Transverse colon (tissue), 4 donors: ENCODE data around the gene BAHCC1. TPM values are rescaled to one million over a fixed set of nuclear protein-coding genes. Genes with fewer than 3 reads are reported as not detected.

ENCODE experiments used
- DNase-seq: peaks from one replicate; pipeline ENCODE4 v3.0.0-alpha.2; 2019
- H3K27ac ChIP-seq, 4 donors: fragments of 200-600 bp; sonication (generic); 2 replicates each; pipeline ENCODE4 v1.5.1; 2016 to 2018; ENCODE audit warnings: inconsistent platforms in 4 of 4
- H3K27me3 ChIP-seq: fragments of 200-600 bp; sonication (generic); 2 replicates; pipeline ENCODE4 v1.5.1; 2017; ENCODE audit warnings: inconsistent platforms
- H3K36me3 ChIP-seq, 4 donors: fragments of 200-600 bp; sonication (generic); 2 replicates each; pipeline ENCODE4 v1.5.1; 2017 to 2019; ENCODE audit warnings: inconsistent platforms in 4 of 4
- H3K4me1 ChIP-seq, 4 donors: fragments of 200-600 bp; sonication (generic); 2 replicates each; pipeline ENCODE4 v1.5.1; 2017 to 2020; ENCODE audit warnings: inconsistent platforms in 4 of 4
- H3K4me3 ChIP-seq, 4 donors: fragments of 200-600 bp; sonication (generic); 1 replicate in 1 of 4; 2 replicates in 3 of 4; pipeline versions ENCODE4 v1.5.1 to v1.6.1; 2017 to 2019; ENCODE audit warnings: inconsistent platforms in 4 of 4
- H3K9me3 ChIP-seq, 2 donors: fragments of 200-600 bp; sonication (generic); 2 replicates each; pipeline ENCODE4 v1.5.1; 2017 to 2019; ENCODE audit warnings: inconsistent platforms in 2 of 2
- EP300 ChIP-seq: sonication (generic); formaldehyde crosslinking; IDR thresholded peaks from one replicate; pipeline ENCODE4 v1.6.1; 2017; ENCODE audit warnings: antibody characterized with exemption, low read depth
- POLR2A ChIP-seq: fragments of 450-650 bp; IDR thresholded peaks from one replicate; pipeline ENCODE4 v1.6.1; 2016; ENCODE audit warnings: antibody characterized with exemption, mild to moderate bottlenecking, moderate library complexity
- POLR2AphosphoS5 ChIP-seq, 3 donors: sonication (generic); formaldehyde crosslinking; IDR thresholded peaks; one replicate each; pipeline ENCODE4 v1.6.1; 2016; ENCODE audit warnings: antibody characterized with exemption in 3 of 3
- WGBS, 2 donors: methylation state at CpG; one replicate each; pipeline ENCODE4 v1.1.5; 2018; ENCODE audit warnings: low coverage in 1 of 2; 5-methylcytosine and 5-hydroxymethylcytosine counted together
- in situ Hi-C, 4 donors: fragments of 200-750 bp; cut with MboI; loops; one replicate each; pipeline versions ENCODE4 v1.15.0 to v1.15.1; 2017; ENCODE audit warnings: low sequenced_read_pairs in 3 of 4, low pct_ligation_motif_present in 1 of 4, low pct_unique_long_range_greater_than_20kb in 1 of 4
- intact Hi-C: fragments of 100-400 bp; cut with DNase I; formaldehyde crosslinking; loops from one replicate; pipeline ENCODE4 v1.15.1; 2023; ENCODE audit warnings: low total_unique reads
- total RNA-seq, 4 donors: library from RNA; depleted of rRNA; stranded (reverse); fragments of >200 nt; gene quantifications; one replicate each; pipeline ENCODE4 v1.1.0, GENCODE V29; 2016
- TF ChIP-seq, protein P1 (sequence below), 5 experiments: fragments of 200-600 bp in 3 of 5; fragments of 450-650 bp in 2 of 5; sonication (generic) in 3 of 5; IDR thresholded peaks; 1 replicate in 2 of 5; 2 replicates in 3 of 5; pipeline ENCODE4 v1.5.1; 2016 to 2017; ENCODE audit warnings: antibody characterized with exemption in 5 of 5, inconsistent platforms in 3 of 5, mild to moderate bottlenecking in 2 of 5, moderate library complexity in 1 of 5

Gene BAHCC1
- total RNA-seq, 4 donors from 2014 or later = 8.7 to 133 (median 12.4) TPM

DNA sequence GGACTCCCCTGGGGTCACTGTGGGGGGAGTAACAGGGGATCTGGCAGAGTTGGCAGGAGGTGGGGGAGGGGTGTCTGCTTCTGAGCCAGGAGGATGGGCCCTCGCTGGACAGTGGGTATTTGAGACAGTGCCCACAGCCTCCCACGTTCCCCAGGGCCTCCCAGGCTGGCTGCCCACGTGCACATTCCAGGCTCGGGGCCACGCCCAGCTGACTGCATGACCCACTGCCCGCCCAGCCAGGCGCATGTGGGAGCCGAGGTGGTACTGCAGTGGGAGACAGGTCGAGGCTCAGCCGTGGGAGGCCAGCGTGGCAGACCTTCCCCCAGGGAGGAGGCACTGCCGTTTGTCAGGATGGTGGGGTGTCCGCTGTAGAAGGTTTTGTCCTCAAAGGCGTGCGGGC, 38.8 kb downstream of the BAHCC1 start:
- H3K9me3 ChIP-seq = no peaks in the 10 kb centered on the region
- WGBS, 2 donors = 53% methylated on average over 15 of the region's 15 CpGs; no CpG with 5 or more reads in 1 of the 2 donors
- no peak for TF ChIP-seq POLR2A
- intact Hi-C loops = no loop called here
- H3K4me3 ChIP-seq = no peak overlapping the region
- DNase-seq = no peak
- no peaks in the 10 kb centered on the region for H3K36me3 ChIP-seq
- peaks cover 12 to 41% (median 28%) of the 10 kb centered on the region in 4 donors for H3K4me1 ChIP-seq
- in situ Hi-C loops = no loop called here
- no peaks in the 10 kb centered on the region for H3K27me3 ChIP-seq
- no peak overlapping the region for H3K27ac ChIP-seq

GRCh38 chr17:81434681-81435417, 39.6 kb downstream of the BAHCC1 start:
- H3K9me3 ChIP-seq = no peaks in the 10 kb centered on the region
- H3K27me3 ChIP-seq = no peaks in the 10 kb centered on the region
- TF ChIP-seq, protein P1, sequence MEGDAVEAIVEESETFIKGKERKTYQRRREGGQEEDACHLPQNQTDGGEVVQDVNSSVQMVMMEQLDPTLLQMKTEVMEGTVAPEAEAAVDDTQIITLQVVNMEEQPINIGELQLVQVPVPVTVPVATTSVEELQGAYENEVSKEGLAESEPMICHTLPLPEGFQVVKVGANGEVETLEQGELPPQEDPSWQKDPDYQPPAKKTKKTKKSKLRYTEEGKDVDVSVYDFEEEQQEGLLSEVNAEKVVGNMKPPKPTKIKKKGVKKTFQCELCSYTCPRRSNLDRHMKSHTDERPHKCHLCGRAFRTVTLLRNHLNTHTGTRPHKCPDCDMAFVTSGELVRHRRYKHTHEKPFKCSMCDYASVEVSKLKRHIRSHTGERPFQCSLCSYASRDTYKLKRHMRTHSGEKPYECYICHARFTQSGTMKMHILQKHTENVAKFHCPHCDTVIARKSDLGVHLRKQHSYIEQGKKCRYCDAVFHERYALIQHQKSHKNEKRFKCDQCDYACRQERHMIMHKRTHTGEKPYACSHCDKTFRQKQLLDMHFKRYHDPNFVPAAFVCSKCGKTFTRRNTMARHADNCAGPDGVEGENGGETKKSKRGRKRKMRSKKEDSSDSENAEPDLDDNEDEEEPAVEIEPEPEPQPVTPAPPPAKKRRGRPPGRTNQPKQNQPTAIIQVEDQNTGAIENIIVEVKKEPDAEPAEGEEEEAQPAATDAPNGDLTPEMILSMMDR (IDR thresholded peaks at IDR 0.05) = no peak
- TF ChIP-seq EP300 = no peak
- TF ChIP-seq POLR2A = no peak
- no peak for TF ChIP-seq POLR2AphosphoS5 (IDR thresholded peaks at IDR 0.05)
- WGBS, 2 donors = 80% methylated on average over 16 of the region's 17 CpGs; no CpG with 5 or more reads in 1 of the 2 donors
- intact Hi-C loops = no loop called here
- in situ Hi-C loops = no loop called here
- no peak for DNase-seq
- peak overlapping the region in 3 of 4 donors; percentile 53 to 73 (median 70) for H3K27ac ChIP-seq
- H3K4me1 ChIP-seq = peaks cover 5 to 33% (median 20%) of the 10 kb centered on the region in 4 donors
- H3K4me3 ChIP-seq = no peak overlapping the region
- no peaks in the 10 kb centered on the region for H3K36me3 ChIP-seq

DNA sequence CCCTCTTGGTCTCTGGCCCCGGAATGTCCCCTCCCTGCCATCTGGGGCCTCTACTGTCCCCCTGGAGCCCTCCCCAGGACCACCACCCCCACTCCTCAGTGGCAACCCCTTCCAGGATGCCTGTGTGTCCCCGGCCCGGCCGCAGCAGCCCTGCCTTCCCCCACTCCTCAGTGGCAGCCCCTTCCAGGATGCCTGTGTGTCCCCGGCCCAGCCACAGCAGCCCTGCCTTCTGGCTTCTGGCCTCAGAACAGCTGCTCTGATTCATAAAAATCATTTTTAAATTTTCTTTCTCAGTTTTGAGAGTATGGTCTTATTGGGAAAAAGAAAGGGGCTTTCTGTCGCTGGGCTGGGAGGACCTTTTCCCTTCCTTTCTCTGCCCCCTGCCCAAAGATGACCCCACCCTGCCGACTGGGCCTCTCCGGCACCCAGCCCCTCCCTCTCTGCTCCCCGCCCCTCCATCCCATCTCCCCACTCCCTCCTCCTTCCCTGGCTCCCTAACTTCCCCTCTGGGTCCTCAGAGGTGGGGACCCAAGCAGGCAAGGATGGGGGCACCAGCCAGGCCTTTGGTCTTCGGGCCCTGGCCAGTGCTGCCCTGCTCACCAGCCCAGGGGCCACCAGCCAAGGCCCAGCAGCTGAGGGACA, 40.5 kb downstream of the BAHCC1 start:
- Histone ChIP-seq H3K4me1 (peaks cover 0 to 25% (median 15%) of the 10 kb centered on the region in 4 donors), H3K27ac (peak overlapping the region; percentile 53 to 82 (median 72))
- DNase-seq = no peak

GRCh38 chr17:81436294-81436849, 41.1 kb downstream of the BAHCC1 start:
- intact Hi-C loops (no loop called here), in situ Hi-C loops (no loop called here)

More for the DNA sequence above, 40.5 kb downstream of the BAHCC1 start:
- intact Hi-C loops = no loop called here
- H3K9me3 ChIP-seq = no peaks in the 10 kb centered on the region
- 50 to 60% methylated on average over 1 to 9 of the region's 10 CpGs for WGBS, 2 donors
- no peaks in the 10 kb centered on the region for H3K27me3 ChIP-seq
- in situ Hi-C loops = no loop called here
- H3K4me3 ChIP-seq = no peak overlapping the region
- TF ChIP-seq EP300 (no peak), POLR2A (no peak), POLR2AphosphoS5 (IDR thresholded peaks at IDR 0.05) (no peak)
- TF ChIP-seq, protein P1 (IDR thresholded peaks at IDR 0.05) = no peak
- H3K36me3 ChIP-seq = no peaks in the 10 kb centered on the region

More at GRCh38 chr17:81436294-81436849, 41.1 kb downstream of the BAHCC1 start:
- H3K27me3 ChIP-seq = no peaks in the 10 kb centered on the region
- H3K9me3 ChIP-seq = no peaks in the 10 kb centered on the region
- H3K4me1 ChIP-seq = peaks cover 0 to 25% (median 15%) of the 10 kb centered on the region in 4 donors
- no peaks in the 10 kb centered on the region for H3K36me3 ChIP-seq
- DNase-seq = no peak
- WGBS, 2 donors = 30% methylated on average over 15 of the region's 19 CpGs; no CpG with 5 or more reads in 1 of the 2 donors
- peak overlapping the region; percentile 53 to 82 (median 72) for H3K27ac ChIP-seq
- TF ChIP-seq, protein P1 (IDR thresholded peaks at IDR 0.05) = no peak
- TF ChIP-seq EP300 = no peak
- TF ChIP-seq POLR2A = no peak
- TF ChIP-seq POLR2AphosphoS5 (IDR thresholded peaks at IDR 0.05) = peak; percentile 11 to 45 (median 30)
- H3K4me3 ChIP-seq = no peak overlapping the region
